BLaER1 treated with 17β-estradiol and CSF1 and Interleukin-3, amounts not matched to agents 10 nM and 100 nM (cell line): ENCODE results near the gene ARID2.

Experiments used
- H3K27ac ChIP-seq, 11 experiments: shearing (Covaris generic); formaldehyde crosslinking; 2 replicates each; pipeline ENCODE4 v1.8.1; 2022
- H3K27me3 ChIP-seq, 11 experiments: shearing (Covaris generic); formaldehyde crosslinking; 2 replicates each; pipeline ENCODE4 v1.8.1; 2022
- H3K36me3 ChIP-seq, 11 experiments: shearing (Covaris generic); formaldehyde crosslinking; 2 replicates each; pipeline ENCODE4 v1.8.1; 2022
- H3K4me1 ChIP-seq, 10 experiments: shearing (Covaris generic); formaldehyde crosslinking; 2 replicates each; pipeline ENCODE4 v1.8.1; 2022
- H3K4me2 ChIP-seq, 11 experiments: shearing (Covaris generic); formaldehyde crosslinking; 2 replicates each; pipeline ENCODE4 v1.8.1; 2022
- H3K4me3 ChIP-seq, 10 experiments: shearing (Covaris generic); formaldehyde crosslinking; 2 replicates each; pipeline ENCODE4 v1.8.1; 2022
- H3K9ac ChIP-seq, 11 experiments: shearing (Covaris generic); formaldehyde crosslinking; 2 replicates each; pipeline ENCODE4 v1.8.1; 2022
- H3K9me3 ChIP-seq, 11 experiments: shearing (Covaris generic); formaldehyde crosslinking; replicated peaks in 1 of 11; 2 replicates each; pipeline ENCODE4 v1.8.1; 2022
- H4K20me1 ChIP-seq, 11 experiments: shearing (Covaris generic); formaldehyde crosslinking; 2 replicates each; pipeline ENCODE4 v1.8.1; 2022
- Cebpa-rat ChIP-seq, 11 experiments: shearing (Covaris generic); IDR thresholded peaks; 2 replicates each; pipeline ENCODE4 v1.8.1; 2022

The ARID2 gene

GRCh38 chr12:45726603-45727300 is 2.8 kb upstream of the ARID2 start:
- Histone ChIP-seq H3K27ac (peak overlapping the region; percentile 96 to 100 (median 99)), H4K20me1 (peaks cover 0 to 37% (median 16%) of the 10 kb centered on the region in 11 experiments; a peak in 16 of 22 replicates), H3K9me3 (no peaks in the 10 kb centered on the region), H3K4me2 (peak overlapping the region; percentile 35 to 94 (median 89)), H3K9ac (peak overlapping the region; percentile 96 to 100 (median 99)), H3K27me3 (no peaks in the 10 kb centered on the region), H3K4me3 (peak overlapping the region; percentile 81 to 98 (median 93)), H3K4me1 (peaks cover 12 to 35% (median 28%) of the 10 kb centered on the region in 10 experiments), H3K36me3 (peaks cover 0 to 24% (median 11%) of the 10 kb centered on the region in 11 experiments; a peak in 12 of 22 replicates)
- TF ChIP-seq Cebpa-rat (IDR thresholded peaks at IDR 0.05) = no peak

GRCh38 chr12:45727301-45727979 is 2.1 kb upstream of the ARID2 start:
- H3K9me3 ChIP-seq = no peaks in the 10 kb centered on the region
- H3K4me3 ChIP-seq = peak overlapping the region; percentile 81 to 98 (median 93)
- peaks cover 0 to 37% (median 15%) of the 10 kb centered on the region in 11 experiments; a peak in 13 of 22 replicates for H4K20me1 ChIP-seq
- peak in 7 of 11 experiments; percentile 16 to 51 (median 33); a peak in 7 of 22 replicates for TF ChIP-seq Cebpa-rat (IDR thresholded peaks at IDR 0.05)
- H3K4me1 ChIP-seq = peaks cover 5 to 36% (median 22%) of the 10 kb centered on the region in 10 experiments; a peak in 18 of 20 replicates
- H3K9ac ChIP-seq = peak overlapping the region; percentile 96 to 100 (median 99)
- H3K27me3 ChIP-seq = no peaks in the 10 kb centered on the region
- H3K36me3 ChIP-seq = peaks cover 0 to 24% (median 5%) of the 10 kb centered on the region in 11 experiments; a peak in 11 of 22 replicates
- peak overlapping the region; percentile 96 to 100 (median 99) for H3K27ac ChIP-seq
- peak overlapping the region; percentile 67 to 94 (median 90) for H3K4me2 ChIP-seq

- no peak; a peak in 1 of 22 replicates for TF ChIP-seq Cebpa-rat (IDR thresholded peaks at IDR 0.05)
- Histone ChIP-seq H3K27ac (peak overlapping the region; percentile 96 to 100 (median 99)), H3K27me3 (no peaks in the 10 kb centered on the region), H3K9ac (peak overlapping the region; percentile 96 to 100 (median 99)), H3K4me3 (peak overlapping the region; percentile 81 to 98 (median 93)), H4K20me1 (peaks cover 0 to 36% (median 17%) of the 10 kb centered on the region in 11 experiments; a peak in 13 of 22 replicates), H3K36me3 (peaks cover 0 to 22% (median 3%) of the 10 kb centered on the region in 11 experiments; a peak in 11 of 22 replicates), H3K4me1 (peaks cover 0 to 35% (median 22%) of the 10 kb centered on the region in 10 experiments; a peak in 17 of 20 replicates), H3K9me3 (no peaks in the 10 kb centered on the region), H3K4me2 (peak overlapping the region; percentile 67 to 94 (median 87))
Observed at GRCh38 chr12:45727980-45728629, 1.4 kb upstream of the ARID2 start.

GRCh38 chr12:45728630-45729232 is 775 bp upstream of the ARID2 start:
- no peak for TF ChIP-seq Cebpa-rat (IDR thresholded peaks at IDR 0.05)
- Histone ChIP-seq H3K36me3 (peaks cover 0 to 26% (median 7%) of the 10 kb centered on the region in 11 experiments; a peak in 12 of 22 replicates), H3K4me2 (peak overlapping the region; percentile 67 to 94 (median 87)), H3K27ac (peak overlapping the region; percentile 96 to 100 (median 99)), H3K9ac (peak overlapping the region; percentile 96 to 100 (median 99)), H3K4me3 (peak overlapping the region; percentile 81 to 98 (median 93)), H3K4me1 (peaks cover under 1 to 35% (median 21%) of the 10 kb centered on the region in 10 experiments; a peak in 18 of 20 replicates), H3K9me3 (no peaks in the 10 kb centered on the region), H4K20me1 (peaks cover 0 to 36% (median 22%) of the 10 kb centered on the region in 11 experiments; a peak in 13 of 22 replicates), H3K27me3 (no peaks in the 10 kb centered on the region)

- no peak for TF ChIP-seq Cebpa-rat (IDR thresholded peaks at IDR 0.05)
- Histone ChIP-seq H3K9me3 (peaks cover 0 to under 1% (median 0%) of the 10 kb centered on the region in 11 experiments; a peak in 1 of 22 replicates), H3K4me1 (peaks cover 5 to 34% (median 19%) of the 10 kb centered on the region in 10 experiments), H3K27me3 (no peaks in the 10 kb centered on the region), H3K27ac (peak overlapping the region; percentile 96 to 100 (median 99)), H4K20me1 (peaks cover 0 to 38% (median 28%) of the 10 kb centered on the region in 11 experiments; a peak in 13 of 22 replicates), H3K4me2 (peak overlapping the region in 8 of 11 experiments; percentile 5 to 97 (median 38); a peak in 10 of 22 replicates), H3K9ac (peak overlapping the region; percentile 96 to 100 (median 99)), H3K4me3 (peak overlapping the region; percentile 81 to 98 (median 93)), H3K36me3 (peaks cover 0 to 38% (median 17%) of the 10 kb centered on the region in 11 experiments; a peak in 17 of 22 replicates)
Observed at GRCh38 chr12:45730084-45730347, 510 bp downstream of the ARID2 start.

GRCh38 chr12:45730348-45731189 is 1.1 kb downstream of the ARID2 start:
- Histone ChIP-seq H4K20me1 (peaks cover 0 to 44% (median 23%) of the 10 kb centered on the region in 11 experiments; a peak in 13 of 22 replicates), H3K4me2 (peak overlapping the region; percentile 73 to 97 (median 88)), H3K9ac (peak overlapping the region; percentile 96 to 100 (median 99)), H3K27me3 (no peaks in the 10 kb centered on the region), H3K36me3 (peaks cover 0 to 44% (median 23%) of the 10 kb centered on the region in 11 experiments; a peak in 20 of 22 replicates), H3K4me1 (peaks cover 5 to 35% (median 18%) of the 10 kb centered on the region in 10 experiments), H3K4me3 (peak overlapping the region; percentile 81 to 98 (median 93)), H3K9me3 (peaks cover 0 to 6% (median 4%) of the 10 kb centered on the region in 11 experiments; a peak in 5 of 22 replicates), H3K27ac (peak overlapping the region; percentile 96 to 100 (median 99))
- TF ChIP-seq Cebpa-rat (IDR thresholded peaks at IDR 0.05) = no peak

- peaks cover 0 to 50% (median 23%) of the 10 kb centered on the region in 11 experiments; a peak in 13 of 22 replicates for H4K20me1 ChIP-seq
- peak overlapping the region; percentile 81 to 98 (median 93) for H3K4me3 ChIP-seq
- H3K27me3 ChIP-seq = no peaks in the 10 kb centered on the region
- peaks cover 0 to 13% (median 11%) of the 10 kb centered on the region in 11 experiments; a peak in 16 of 22 replicates for H3K9me3 ChIP-seq
- TF ChIP-seq Cebpa-rat (IDR thresholded peaks at IDR 0.05) = no peak
- H3K4me1 ChIP-seq = peaks cover 5 to 35% (median 18%) of the 10 kb centered on the region in 10 experiments
- peak overlapping the region; percentile 73 to 97 (median 88) for H3K4me2 ChIP-seq
- H3K27ac ChIP-seq = peak overlapping the region; percentile 96 to 100 (median 99)
- peak overlapping the region; percentile 96 to 100 (median 99) for H3K9ac ChIP-seq
- peaks cover 3 to 51% (median 30%) of the 10 kb centered on the region in 11 experiments; a peak in 21 of 22 replicates for H3K36me3 ChIP-seq
Observed at GRCh38 chr12:45731190-45731775, 1.8 kb downstream of the ARID2 start.
